ENCODE measurements around the gene CER1. TPM values are rescaled to one million over a fixed set of nuclear protein-coding genes. Genes with fewer than 3 reads are reported as not detected.

CER1 gene
- total and polyA plus RNA-seq, 9 of the 15 experiments (the other 6 are each of a cell fraction or from before 2014, with no cell fraction given): not detected

- no peak overlapping the region for H3K4me2 ChIP-seq (ENCODE audit: insufficient read depth, low read length)
- WGBS (ENCODE audit: insufficient coverage, low coverage, missing lambda C conversion rate): 40% methylated on average over 9 of the region's 12 CpGs
- CTCF ChIA-PET (ENCODE audit: low intra/inter-chr PET ratio): no interaction called here
These were observed 35.4 kb downstream of the CER1 start for GRCh38 chr9:14687042-14687719.

DNA sequence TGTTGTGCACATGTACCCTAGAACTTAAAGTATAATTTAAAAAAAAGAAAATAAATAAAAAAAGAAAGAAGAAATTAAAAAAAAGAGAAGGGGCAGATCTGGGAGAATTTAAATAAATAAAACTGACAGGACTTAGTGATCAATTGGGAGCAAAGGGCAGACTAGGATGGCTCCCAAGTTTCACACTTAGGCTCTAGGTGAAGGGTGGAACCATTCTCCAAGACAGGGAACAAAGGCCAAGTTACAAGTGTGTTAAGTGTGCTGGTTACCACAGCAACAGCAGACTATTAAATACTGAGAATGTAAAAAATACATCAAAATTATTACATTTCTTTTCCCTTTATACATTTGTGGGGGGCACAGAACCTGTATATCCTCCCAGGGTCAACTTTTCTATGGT is 36.4 kb downstream of the CER1 start:
- in situ Hi-C loops (cut with MboI): no loop called here
- Histone ChIP-seq H2AFZ (ENCODE audit: low read depth, low read length) (no peak overlapping the region), H3K9me1 (ENCODE audit: control insufficient read depth, insufficient read depth, low read length) (no peaks in the 10 kb centered on the region), H3K4me2 (ENCODE audit: insufficient read depth, low read length) (no peak overlapping the region), H3K9ac (ENCODE audit: insufficient read depth in 1 of 2, low read depth in 2 of 2, low read length in 2 of 2) (no peak overlapping the region), H3K4me3 (no peak overlapping the region), H3K79me2 (ENCODE audit: control insufficient read depth, insufficient read depth, low read length) (no peaks in the 10 kb centered on the region), H3K4me1 (replicated peaks in 1 of 2; ENCODE audit: control insufficient read depth in 2 of 2, insufficient read depth in 2 of 2, low read length in 2 of 2) (no peaks in the 10 kb centered on the region), H4K20me1 (replicated peaks; ENCODE audit: control insufficient read depth, insufficient read depth, low read length) (no peaks in the 10 kb centered on the region), H3K27ac (ENCODE audit: extremely low read depth, low read depth, low read length) (no peak overlapping the region), H3K36me3 (ENCODE audit: control insufficient read depth, insufficient read depth, low read length) (no peaks in the 10 kb centered on the region), H3K9me3 (replicated peaks; ENCODE audit: control insufficient read depth, insufficient read depth, low read depth, low read length) (no peaks in the 10 kb centered on the region), H3K27me3 (ENCODE audit: control insufficient read depth in 2 of 2, insufficient read depth in 2 of 2, low read length in 2 of 2) (no peaks in the 10 kb centered on the region)
- ChIA-PET CTCF (ENCODE audit: low intra/inter-chr PET ratio) (no interaction called here), POLR2A (no interaction called here)
- intact Hi-C loops (cut with micrococcal nuclease): no loop called here
- no TSS peak for BruUV-seq (replicated peaks)
- FAIRE-seq (no peak), ATAC-seq (no peak), DNase-seq (ENCODE audit: extremely low read depth in 1 of 4, low spot score in 3 of 4) (no peak)
- TF ChIP-seq, protein P1, sequence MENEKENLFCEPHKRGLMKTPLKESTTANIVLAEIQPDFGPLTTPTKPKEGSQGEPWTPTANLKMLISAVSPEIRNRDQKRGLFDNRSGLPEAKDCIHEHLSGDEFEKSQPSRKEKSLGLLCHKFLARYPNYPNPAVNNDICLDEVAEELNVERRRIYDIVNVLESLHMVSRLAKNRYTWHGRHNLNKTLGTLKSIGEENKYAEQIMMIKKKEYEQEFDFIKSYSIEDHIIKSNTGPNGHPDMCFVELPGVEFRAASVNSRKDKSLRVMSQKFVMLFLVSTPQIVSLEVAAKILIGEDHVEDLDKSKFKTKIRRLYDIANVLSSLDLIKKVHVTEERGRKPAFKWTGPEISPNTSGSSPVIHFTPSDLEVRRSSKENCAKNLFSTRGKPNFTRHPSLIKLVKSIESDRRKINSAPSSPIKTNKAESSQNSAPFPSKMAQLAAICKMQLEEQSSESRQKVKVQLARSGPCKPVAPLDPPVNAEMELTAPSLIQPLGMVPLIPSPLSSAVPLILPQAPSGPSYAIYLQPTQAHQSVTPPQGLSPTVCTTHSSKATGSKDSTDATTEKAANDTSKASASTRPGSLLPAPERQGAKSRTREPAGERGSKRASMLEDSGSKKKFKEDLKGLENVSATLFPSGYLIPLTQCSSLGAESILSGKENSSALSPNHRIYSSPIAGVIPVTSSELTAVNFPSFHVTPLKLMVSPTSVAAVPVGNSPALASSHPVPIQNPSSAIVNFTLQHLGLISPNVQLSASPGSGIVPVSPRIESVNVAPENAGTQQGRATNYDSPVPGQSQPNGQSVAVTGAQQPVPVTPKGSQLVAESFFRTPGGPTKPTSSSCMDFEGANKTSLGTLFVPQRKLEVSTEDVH (IDR thresholded peaks at IDR 0.05; ENCODE audit: low read depth, partially characterized antibody): no peak
- TF ChIP-seq DMBX1 (CRISPR knock-in tag; IDR thresholded peaks at IDR 0.05; ENCODE audit: borderline replicate concordance): no peak
- no peak for TF ChIP-seq BDP1 (IDR thresholded peaks at IDR 0.05; ENCODE audit: insufficient read depth, insufficient read length)
- TF ChIP-seq STAG1 (CRISPR knock-in tag; IDR thresholded peaks at IDR 0.05; ENCODE audit: borderline replicate concordance): no peak
- no peak for TF ChIP-seq ZNF41 (CRISPR knock-in tag; conservative IDR thresholded peaks at IDR 0.05)
- TF ChIP-seq E2F5 (CRISPR knock-in tag; IDR thresholded peaks at IDR 0.05): no peak

More at GRCh38 chr9:14687042-14687719, 35.4 kb downstream of the CER1 start:
- Histone ChIP-seq H3K4me3 (no peak overlapping the region), H2AFZ (ENCODE audit: low read depth, low read length) (no peak overlapping the region), H3K27me3 (ENCODE audit: control insufficient read depth in 2 of 2, insufficient read depth in 2 of 2, low read length in 2 of 2) (no peaks in the 10 kb centered on the region), H3K9me1 (ENCODE audit: control insufficient read depth, insufficient read depth, low read length) (no peaks in the 10 kb centered on the region), H3K36me3 (ENCODE audit: control insufficient read depth, insufficient read depth, low read length) (no peaks in the 10 kb centered on the region), H4K20me1 (replicated peaks; ENCODE audit: control insufficient read depth, insufficient read depth, low read length) (no peaks in the 10 kb centered on the region), H3K9me3 (replicated peaks; ENCODE audit: control insufficient read depth, insufficient read depth, low read depth, low read length) (no peaks in the 10 kb centered on the region), H3K9ac (ENCODE audit: insufficient read depth in 1 of 2, low read depth in 2 of 2, low read length in 2 of 2) (no peak overlapping the region), H3K27ac (ENCODE audit: extremely low read depth, low read depth, low read length) (no peak overlapping the region), H3K79me2 (ENCODE audit: control insufficient read depth, insufficient read depth, low read length) (no peaks in the 10 kb centered on the region), H3K4me1 (replicated peaks in 1 of 2; ENCODE audit: control insufficient read depth in 2 of 2, insufficient read depth in 2 of 2, low read length in 2 of 2) (no peaks in the 10 kb centered on the region)
- ATAC-seq: no peak
- intact Hi-C loops (cut with micrococcal nuclease): no loop called here
- POLR2A ChIA-PET: interaction anchor here (1.1 kb wide), 1 partner anchor 10 kb away, joined by 3 read pairs; no protein-coding TSS in a partner anchor
- in situ Hi-C loops (cut with MboI): no loop called here
- no peak for FAIRE-seq
- TF ChIP-seq NR2C1 (IDR thresholded peaks at IDR 0.05) (no peak), NR2C1 (tag; IDR thresholded peaks at IDR 0.05) (no peak), NFATC3 (IDR thresholded peaks at IDR 0.05) (no peak), MECOM (CRISPR knock-in tag; IDR thresholded peaks at IDR 0.05) (no peak), TBP (optimal IDR thresholded peaks at IDR 0.05; ENCODE audit: low read depth, low read length) (no peak), ILF3 (IDR thresholded peaks at IDR 0.05; ENCODE audit: borderline replicate concordance) (no peak), ZNF668 (CRISPR knock-in tag; IDR thresholded peaks at IDR 0.05) (no peak), MYC (IDR thresholded peaks at IDR 0.05; ENCODE audit: low read depth, low read length) (no peak), MYC (CRISPR knock-in tag; IDR thresholded peaks at IDR 0.05; ENCODE audit: borderline replicate concordance, low read depth) (no peak)
- TF ChIP-seq, protein P2, sequence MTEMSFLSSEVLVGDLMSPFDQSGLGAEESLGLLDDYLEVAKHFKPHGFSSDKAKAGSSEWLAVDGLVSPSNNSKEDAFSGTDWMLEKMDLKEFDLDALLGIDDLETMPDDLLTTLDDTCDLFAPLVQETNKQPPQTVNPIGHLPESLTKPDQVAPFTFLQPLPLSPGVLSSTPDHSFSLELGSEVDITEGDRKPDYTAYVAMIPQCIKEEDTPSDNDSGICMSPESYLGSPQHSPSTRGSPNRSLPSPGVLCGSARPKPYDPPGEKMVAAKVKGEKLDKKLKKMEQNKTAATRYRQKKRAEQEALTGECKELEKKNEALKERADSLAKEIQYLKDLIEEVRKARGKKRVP (CRISPR knock-in tag; IDR thresholded peaks at IDR 0.05): no peak
- no peak for DNase-seq (ENCODE audit: extremely low read depth in 1 of 4, low spot score in 3 of 4)
- BruUV-seq (replicated peaks): no TSS peak

Data from K562 (cell line).